Breast epithelium (tissue), 3 donors: ENCODE results near the gene FZD8.

Experiments used
- POLR2A ChIP-seq: fragments of 450-650 bp; IDR thresholded peaks from one replicate; pipeline ENCODE4 v1.6.1; 2016; ENCODE audit warnings: antibody characterized with exemption, mild to moderate bottlenecking, moderate library complexity
- TF ChIP-seq, protein P1 (sequence below), 3 donors: fragments of 450-650 bp; IDR thresholded peaks; one replicate each; pipeline ENCODE4 v1.5.1; 2016 to 2017; ENCODE audit warnings: antibody characterized with exemption in 3 of 3, mild to moderate bottlenecking in 3 of 3, moderate library complexity in 3 of 3

DNA sequence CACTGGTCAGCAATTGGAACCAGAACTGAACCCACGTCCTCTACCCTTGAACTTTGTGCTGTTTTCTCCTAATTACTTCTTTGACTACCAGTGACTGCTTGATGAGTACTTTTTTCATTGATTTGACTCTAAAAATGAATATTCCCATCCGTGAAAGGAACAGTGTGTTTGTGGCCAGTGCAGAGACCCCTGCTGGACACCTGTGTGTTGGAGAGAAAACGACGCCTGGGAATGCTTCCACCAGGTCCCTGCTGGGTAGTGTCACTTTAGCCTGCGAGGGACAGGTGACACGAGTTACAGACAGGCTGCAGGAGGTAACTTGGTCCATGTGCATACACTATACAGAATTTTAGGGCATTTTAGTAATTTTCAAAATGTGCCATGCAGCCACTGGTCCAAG, 43.7 kb downstream of the FZD8 start:
- TF ChIP-seq, protein P1, sequence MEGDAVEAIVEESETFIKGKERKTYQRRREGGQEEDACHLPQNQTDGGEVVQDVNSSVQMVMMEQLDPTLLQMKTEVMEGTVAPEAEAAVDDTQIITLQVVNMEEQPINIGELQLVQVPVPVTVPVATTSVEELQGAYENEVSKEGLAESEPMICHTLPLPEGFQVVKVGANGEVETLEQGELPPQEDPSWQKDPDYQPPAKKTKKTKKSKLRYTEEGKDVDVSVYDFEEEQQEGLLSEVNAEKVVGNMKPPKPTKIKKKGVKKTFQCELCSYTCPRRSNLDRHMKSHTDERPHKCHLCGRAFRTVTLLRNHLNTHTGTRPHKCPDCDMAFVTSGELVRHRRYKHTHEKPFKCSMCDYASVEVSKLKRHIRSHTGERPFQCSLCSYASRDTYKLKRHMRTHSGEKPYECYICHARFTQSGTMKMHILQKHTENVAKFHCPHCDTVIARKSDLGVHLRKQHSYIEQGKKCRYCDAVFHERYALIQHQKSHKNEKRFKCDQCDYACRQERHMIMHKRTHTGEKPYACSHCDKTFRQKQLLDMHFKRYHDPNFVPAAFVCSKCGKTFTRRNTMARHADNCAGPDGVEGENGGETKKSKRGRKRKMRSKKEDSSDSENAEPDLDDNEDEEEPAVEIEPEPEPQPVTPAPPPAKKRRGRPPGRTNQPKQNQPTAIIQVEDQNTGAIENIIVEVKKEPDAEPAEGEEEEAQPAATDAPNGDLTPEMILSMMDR (IDR thresholded peaks at IDR 0.05): no peak
- no peak for TF ChIP-seq POLR2A
